GM21786 (cell line): ENCODE measurements around the gene NAP1L3.

Experiments used
- ATAC-seq: cut with Tn5 transposase; IDR thresholded peaks from one replicate; pipeline ENCODE4 v1.9.1; 2021; ENCODE audit not compliant: unreplicated experiment

Gene NAP1L3

GRCh38 chrX:93673056-93673868, at the start of gene NAP1L3:
Gene NAP1L3 (minus strand): TSS chrX:93673578. CDS start chrX:93673304, 274 bp downstream.
- peak; percentile 73 for ATAC-seq

GRCh38 chrX:93711076-93711475, 37.7 kb upstream of the NAP1L3 start:
- ATAC-seq: no peak

- ATAC-seq: no peak
These were observed 30.3 kb upstream of the NAP1L3 start for GRCh38 chrX:93703701-93704100.

GRCh38 chrX:93695981-93696380, 22.6 kb upstream of the NAP1L3 start:
- no peak for ATAC-seq

GRCh38 chrX:93673869-93674271, 492 bp upstream of the NAP1L3 start, which contains the start of gene FAM133A:
Gene FAM133A (plus strand): TSS chrX:93674206. CDS start chrX:93709420, 35,214 bp downstream.
- ATAC-seq: no peak

- ATAC-seq: no peak
These were observed 12.8 kb downstream of the NAP1L3 start for GRCh38 chrX:93660575-93660974.

- ATAC-seq: no peak
These were observed 24.0 kb downstream of the NAP1L3 start for GRCh38 chrX:93649381-93649780.

- ATAC-seq: no peak
These were observed 35.8 kb downstream of the NAP1L3 start for GRCh38 chrX:93637591-93637990.
